ENCODE measurements around the gene ABCB11.
"Not testable (repeated sequence)": the region's sequence is repeated elsewhere in the genome, so short reads cannot be mapped to it uniquely, and the experiment has no call there.

ABCB11 gene

DNA sequence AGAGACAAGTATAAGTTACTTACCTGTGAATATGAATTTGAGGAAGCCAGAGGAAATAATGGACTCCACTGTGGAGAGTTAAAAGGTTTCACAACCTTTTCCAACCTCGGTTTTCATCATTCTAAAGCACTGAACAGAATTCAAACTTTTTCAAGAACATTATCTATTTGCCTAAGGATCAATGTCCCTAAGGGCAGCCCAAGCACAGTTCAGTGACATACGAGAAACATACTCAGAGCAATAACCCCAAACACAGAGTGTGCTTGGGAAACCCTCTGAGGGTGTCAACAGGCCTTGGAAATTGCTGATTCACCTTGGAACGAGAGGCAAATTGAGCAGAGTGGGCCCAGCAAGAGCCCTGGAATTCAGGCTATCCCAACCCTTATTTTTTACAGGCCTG lies at the start of gene ABCB11:
ABCB11 (minus strand) TSS at position 123 of the 400 bp plus-strand sequence. CDS start 13,199 bp downstream, outside the sequence.
- DNase-seq (ENCODE audit: low read depth): no peak

- DNase-seq (ENCODE audit: low read depth): no peak
Observed at GRCh38 chr2:169080250-169081069, 49.3 kb upstream of the ABCB11 start.

DNA sequence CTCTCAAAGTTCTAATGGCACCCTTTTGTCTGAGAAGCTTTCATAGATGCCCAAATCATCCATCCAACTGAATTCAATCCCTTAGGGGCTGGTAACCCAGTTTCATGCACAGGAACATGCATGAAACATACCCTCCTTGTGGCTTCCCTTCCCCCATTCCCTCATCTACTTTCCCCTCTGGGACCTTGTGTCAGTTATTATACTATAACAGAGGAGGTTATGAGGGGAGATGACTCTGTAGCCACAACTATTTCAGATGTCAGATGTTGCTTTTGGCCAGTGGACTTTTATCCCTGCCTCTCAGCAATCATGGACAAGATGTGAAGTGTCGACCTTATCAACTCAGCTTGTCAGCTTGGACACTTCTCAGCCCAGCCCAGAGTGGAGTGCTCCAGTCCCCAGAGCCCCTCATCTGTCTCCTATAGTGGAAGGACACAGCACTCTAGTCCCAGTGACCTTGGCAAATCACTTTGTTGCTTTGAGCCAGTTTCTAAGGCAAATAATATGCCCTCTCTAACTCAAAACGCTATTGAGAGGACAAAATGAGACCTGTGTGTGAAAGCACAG lies 46.6 kb upstream of the ABCB11 start:
- DNase-seq (ENCODE audit: low read depth): no peak

GRCh38 chr2:169073963-169074751 lies 43.0 kb upstream of the ABCB11 start:
- no peak for DNase-seq (ENCODE audit: low read depth)

DNA sequence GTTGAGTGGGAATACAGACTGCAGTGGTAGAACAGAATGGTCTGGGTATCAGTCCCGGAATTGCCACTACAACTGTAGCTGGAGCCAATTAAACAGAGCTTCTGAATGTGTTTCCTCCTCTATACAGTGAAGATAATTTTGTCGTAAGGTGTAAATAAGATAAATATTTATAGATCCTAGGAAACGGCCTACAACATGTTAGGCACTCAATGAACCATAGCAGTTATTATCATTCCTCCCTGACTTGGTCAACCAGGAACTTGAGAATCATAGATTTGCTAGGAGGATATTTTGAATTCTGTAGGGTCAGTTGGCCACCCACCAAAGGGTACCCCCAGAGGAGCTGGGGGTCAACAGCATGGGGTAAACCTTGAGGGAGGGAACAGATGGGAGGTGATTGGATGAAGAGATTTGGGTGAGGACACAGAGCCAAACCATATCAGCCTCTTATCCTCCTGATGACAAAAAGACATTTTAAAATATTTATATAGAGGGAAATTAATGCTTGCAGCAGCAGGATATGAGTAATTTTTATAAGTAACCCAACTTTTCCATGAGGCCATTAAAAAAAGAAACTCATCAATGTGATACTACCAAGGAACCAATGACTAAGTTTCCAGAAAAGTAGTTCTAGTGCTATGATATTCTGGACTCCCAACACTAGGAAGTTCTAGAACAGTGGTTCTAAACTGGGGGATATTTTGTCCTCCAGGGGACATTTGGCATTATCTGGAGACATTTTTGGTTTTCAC lies 42.3 kb upstream of the ABCB11 start:
- DNase-seq (ENCODE audit: low read depth): no peak

DNA sequence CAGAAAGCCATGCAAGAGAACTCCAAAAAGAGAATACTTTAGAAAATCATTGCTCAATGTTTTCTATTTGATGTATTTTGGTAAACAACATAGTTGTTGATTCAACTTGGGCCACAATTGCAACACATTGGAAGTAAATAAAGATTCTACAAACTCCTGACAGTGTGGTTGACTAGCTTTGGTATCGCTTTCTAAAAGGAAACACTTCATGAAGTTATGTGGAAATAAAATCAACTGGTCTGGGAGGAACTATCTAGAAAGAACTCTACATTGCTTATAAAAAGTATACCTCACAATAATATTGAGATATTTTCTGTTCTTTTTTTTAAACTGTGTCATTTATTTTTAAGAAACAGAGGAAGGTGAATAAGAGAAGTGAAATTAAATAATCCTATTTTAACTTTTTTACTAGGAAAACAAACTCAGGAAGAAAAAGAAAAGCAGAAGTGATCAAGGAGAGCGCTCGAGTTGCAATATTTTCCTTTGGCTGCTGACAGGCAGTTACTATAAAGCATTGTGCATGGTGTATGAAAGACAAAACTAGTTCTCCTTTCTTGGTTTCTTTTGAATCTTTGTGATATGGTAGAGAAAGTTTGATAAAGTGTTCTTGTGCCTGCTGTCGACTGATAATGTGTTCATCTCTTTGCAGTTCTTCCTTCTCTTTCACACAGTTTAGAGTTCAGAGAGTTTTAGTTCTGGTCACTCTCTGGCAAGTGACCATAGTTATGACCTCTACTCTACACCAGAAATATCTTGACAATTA lies 41.2 kb upstream of the ABCB11 start:
- DNase-seq (ENCODE audit: low read depth): no peak

DNA sequence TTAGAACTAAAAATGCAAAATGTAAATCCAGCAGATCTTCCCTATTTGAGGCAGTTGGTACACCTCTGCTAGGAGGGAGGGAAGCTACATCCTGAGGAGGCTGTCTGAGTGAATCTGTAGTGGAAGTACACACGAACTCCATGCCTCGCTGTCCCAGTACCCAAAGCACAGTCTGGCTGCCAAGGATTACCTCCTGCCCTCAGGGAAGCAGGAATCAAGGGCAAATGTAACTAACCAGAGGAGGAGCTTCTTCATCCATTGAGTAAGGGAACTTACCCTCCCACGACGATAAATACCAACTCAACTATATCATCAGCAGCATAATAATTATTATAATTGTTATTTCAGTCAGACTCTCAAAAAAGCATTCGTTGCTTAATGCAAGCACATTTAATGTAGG lies 40.3 kb upstream of the ABCB11 start:
- DNase-seq (ENCODE audit: low read depth): no peak

GRCh38 chr2:169069833-169070232 lies 38.7 kb upstream of the ABCB11 start:
- DNase-seq (ENCODE audit: low read depth): no peak

DNA sequence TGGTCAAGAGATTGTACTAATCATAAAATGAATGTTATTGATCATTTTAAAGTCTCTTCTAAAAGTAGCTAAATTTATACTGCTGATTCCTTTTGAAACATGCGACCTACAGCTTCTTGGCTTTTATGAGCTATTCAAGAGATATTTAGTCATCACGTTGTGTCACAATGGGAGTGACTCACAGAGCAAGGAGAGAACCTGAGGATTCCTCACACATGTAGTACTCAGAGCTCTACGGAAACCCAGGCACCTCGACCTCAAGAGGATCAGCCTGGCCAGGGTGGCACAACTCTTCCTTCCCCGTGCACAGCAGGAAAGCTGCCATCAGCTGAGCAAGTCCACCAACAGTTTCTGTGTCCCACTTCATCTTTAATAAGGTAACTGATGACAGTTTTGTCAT lies 38.2 kb upstream of the ABCB11 start, which contains the start of gene DHRS9:
DHRS9 (plus strand) TSS at position 223 of the 400 bp plus-strand sequence. CDS start 12,019 bp downstream, outside the sequence.
- DNase-seq (ENCODE audit: low read depth): peak; percentile 48

GRCh38 chr2:169066897-169067296 lies 35.8 kb upstream of the ABCB11 start:
- DNase-seq (ENCODE audit: low read depth): no peak

DNA sequence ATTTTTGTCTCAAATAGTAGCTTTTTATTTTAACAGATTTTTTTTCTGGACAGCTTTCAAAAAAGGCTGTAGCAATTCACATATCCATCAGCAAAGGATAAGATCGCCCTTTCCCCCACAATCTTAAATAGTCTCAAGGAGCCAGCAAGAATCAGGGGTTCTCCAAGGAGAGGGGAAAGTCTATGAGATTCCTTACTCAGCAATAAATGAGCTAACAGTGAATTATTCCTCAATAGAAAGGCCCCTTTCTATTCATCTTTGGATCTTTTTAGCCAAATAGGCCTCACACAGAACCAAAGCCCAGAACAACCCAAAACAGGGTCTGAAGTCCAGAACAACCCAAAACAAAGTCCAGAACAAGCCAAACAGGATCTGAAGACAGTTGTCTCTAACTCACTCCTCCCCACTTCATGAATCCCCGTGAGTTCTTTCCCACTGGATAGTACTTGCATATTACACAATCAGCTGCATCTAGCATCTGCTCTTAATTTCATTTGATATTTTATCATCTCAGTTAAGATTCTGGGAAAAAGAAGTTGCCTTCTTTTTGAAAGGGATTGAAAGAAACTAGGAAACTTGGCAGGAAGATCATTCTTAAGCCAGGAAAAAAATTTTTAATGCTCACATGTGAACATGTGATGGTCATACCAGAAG lies 34.9 kb upstream of the ABCB11 start:
- no peak for DNase-seq (ENCODE audit: low read depth)

- no peak for DNase-seq (ENCODE audit: low read depth)
Observed at GRCh38 chr2:169065422-169065821, 34.3 kb upstream of the ABCB11 start.

GRCh38 chr2:169064199-169064598 lies 33.1 kb upstream of the ABCB11 start:
- DNase-seq (ENCODE audit: low read depth): not testable (repeated sequence)

GRCh38 chr2:169054575-169054974 lies 23.5 kb upstream of the ABCB11 start:
- not testable (repeated sequence) for DNase-seq (ENCODE audit: low read depth)

DNA sequence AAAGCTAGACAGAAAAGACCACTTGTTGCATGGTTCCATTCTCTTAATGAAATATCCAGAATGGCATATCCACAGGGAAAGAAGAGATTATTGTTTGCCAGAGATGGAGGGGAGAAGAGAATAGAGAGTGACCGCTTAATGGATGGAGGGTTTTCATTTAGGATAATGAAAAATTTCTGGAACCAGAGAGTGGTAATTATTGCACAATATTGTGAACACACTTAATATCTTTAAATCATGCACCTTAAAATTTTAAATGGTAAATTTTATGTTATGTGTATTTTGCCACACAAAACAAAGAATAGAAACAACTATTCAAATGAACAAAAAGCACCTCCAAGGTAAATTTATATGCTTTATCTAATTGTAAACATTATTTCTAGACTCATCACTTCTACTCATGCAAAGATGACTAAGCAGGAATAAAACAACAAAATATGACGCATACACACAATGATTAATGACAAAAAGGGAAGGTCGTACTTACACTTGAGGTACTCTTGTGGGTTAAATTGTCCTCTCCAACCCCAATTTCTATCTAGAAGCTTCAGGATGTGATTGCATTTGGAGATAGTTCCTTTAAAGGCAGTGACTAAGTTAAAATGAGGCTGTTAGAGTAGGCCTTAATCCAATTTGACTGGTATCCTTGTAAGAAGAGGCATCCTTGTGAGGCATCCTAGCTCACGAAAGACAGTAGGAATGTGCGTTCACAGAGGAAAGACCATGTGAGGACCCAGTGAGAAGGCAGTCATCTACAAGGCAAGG lies 19.5 kb upstream of the ABCB11 start:
- no peak for DNase-seq (ENCODE audit: low read depth)

- no peak for DNase-seq (ENCODE audit: low read depth)
Observed at GRCh38 chr2:169049142-169049541, 18.0 kb upstream of the ABCB11 start.

GRCh38 chr2:169047256-169048250 lies 16.4 kb upstream of the ABCB11 start:
- no peak for DNase-seq (ENCODE audit: low read depth)

DNA sequence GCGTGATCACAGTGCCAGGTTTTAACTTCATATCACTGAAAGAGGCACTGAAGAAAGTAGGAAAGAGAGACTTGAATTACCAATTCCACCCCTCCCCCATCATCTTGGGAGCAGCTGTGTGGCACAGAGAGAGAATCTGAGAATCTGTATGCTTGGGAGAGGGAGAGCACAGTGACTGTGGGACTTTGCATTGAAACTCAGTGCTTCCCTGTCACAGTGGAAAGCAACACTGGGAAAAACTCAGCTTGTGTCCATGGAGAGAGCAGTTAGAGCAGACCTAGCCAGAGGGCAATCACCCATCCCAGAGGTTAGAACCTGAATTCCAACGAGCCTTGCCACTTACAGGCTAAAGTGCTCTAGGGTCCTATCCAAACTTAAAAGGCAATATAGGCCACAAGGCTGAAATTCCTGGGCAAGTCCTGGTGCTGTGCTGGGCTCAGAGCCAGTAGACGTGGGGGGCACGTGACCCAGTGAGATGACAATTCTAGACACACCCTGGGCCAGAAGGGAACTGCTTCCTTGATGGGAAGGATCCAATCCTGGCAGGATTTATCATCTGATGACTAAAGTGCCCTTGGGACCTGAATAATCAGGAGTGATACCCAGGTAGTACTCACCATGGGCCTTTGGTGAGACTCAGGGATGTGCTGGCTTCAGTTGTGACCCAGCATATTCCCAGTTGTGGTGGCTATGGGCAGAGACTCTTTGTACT lies 15.5 kb upstream of the ABCB11 start:
- no peak for DNase-seq (ENCODE audit: low read depth)
